Body of pancreas (tissue), 4 donors: ENCODE data around the gene SWT1. TPM values are rescaled to one million over a fixed set of nuclear protein-coding genes. Genes with fewer than 3 reads are reported as not detected.

Experiments
- ATAC-seq: fragments of 150-250 bp; one replicate; pipeline ENCODE4 v1.9.1; 2016
- DNase-seq, 4 donors: peaks; one replicate each; pipeline ENCODE4 v3.0.0-alpha.2; 2019
- H3K27ac ChIP-seq, 4 donors: fragments of 200-600 bp; sonication (generic); 1 replicate in 3 of 4; 2 replicates in 1 of 4; pipeline versions ENCODE4 v1.5.1 to v1.6.1; 2016 to 2019; ENCODE audit warnings: mild to moderate bottlenecking in 1 of 4, mixed read lengths in 1 of 4, moderate library complexity in 1 of 4
- H3K27me3 ChIP-seq, 2 donors: fragments of 200-600 bp; sonication (generic); one replicate each; pipeline ENCODE4 v1.6.0; 2016; ENCODE audit warnings: mild to moderate bottlenecking in 1 of 2
- H3K36me3 ChIP-seq, 2 donors: fragments of 200-600 bp; sonication (generic); replicated peaks in 1 of 2; 2 replicates each; pipeline ENCODE4 v1.5.1; 2016; ENCODE audit warnings: low read depth in 2 of 2; ENCODE audit not compliant: insufficient read depth in 1 of 2
- H3K4me1 ChIP-seq: fragments of 200-600 bp; sonication (generic); one replicate; pipeline ENCODE4 v1.6.0; 2016
- H3K4me3 ChIP-seq, 2 donors: fragments of 200-600 bp; sonication (generic); 1 replicate in 1 of 2; 2 replicates in 1 of 2; pipeline ENCODE4 v1.5.1; 2016 to 2019
- H3K9me3 ChIP-seq, 3 donors: fragments of 200-600 bp; sonication (generic); 1 replicate in 2 of 3; 2 replicates in 1 of 3; pipeline ENCODE4 v1.5.1; 2016
- POLR2A ChIP-seq, 3 donors: fragments of 450-650 bp; IDR thresholded peaks; one replicate each; pipeline ENCODE4 v1.6.1; 2016; ENCODE audit warnings: antibody characterized with exemption in 3 of 3, mild to moderate bottlenecking in 2 of 3
- WGBS, 2 donors: methylation state at CpG; one replicate each; pipeline ENCODE4 v1.1.5; 2017; 5-methylcytosine and 5-hydroxymethylcytosine counted together
- intact Hi-C: fragments of 100-400 bp; cut with DNase I; formaldehyde crosslinking; loops from one replicate; pipeline ENCODE4 v1.15.1; 2023
- total RNA-seq, 2 donors: library from RNA; depleted of rRNA; stranded (reverse); fragments of >200 nt; gene quantifications; one replicate each; pipeline ENCODE4 v1.1.0, GENCODE V29; 2016
- TF ChIP-seq, protein P1 (sequence below), 7 experiments: fragments of 450-650 bp in 4 of 7; fragments of 200-600 bp in 3 of 7; sonication (generic) in 3 of 7; IDR thresholded peaks; one replicate each; pipeline ENCODE4 v1.5.1; 2016 to 2019; ENCODE audit warnings: antibody characterized with exemption in 7 of 7

Gene SWT1
- total RNA-seq, 2 donors from 2014 or later: 7.6 to 13.0 TPM

- Histone ChIP-seq H3K4me3 (no peak overlapping the region), H3K4me1 (no peaks in the 10 kb centered on the region), H3K36me3 (no peaks in the 10 kb centered on the region), H3K9me3 (no peaks in the 10 kb centered on the region), H3K27me3 (no peaks in the 10 kb centered on the region), H3K27ac (no peak overlapping the region)
- ATAC-seq (no peak), DNase-seq (no peak)
- intact Hi-C loops: no loop called here
- no peak for TF ChIP-seq POLR2A (IDR thresholded peaks at IDR 0.05)
- TF ChIP-seq, protein P1, sequence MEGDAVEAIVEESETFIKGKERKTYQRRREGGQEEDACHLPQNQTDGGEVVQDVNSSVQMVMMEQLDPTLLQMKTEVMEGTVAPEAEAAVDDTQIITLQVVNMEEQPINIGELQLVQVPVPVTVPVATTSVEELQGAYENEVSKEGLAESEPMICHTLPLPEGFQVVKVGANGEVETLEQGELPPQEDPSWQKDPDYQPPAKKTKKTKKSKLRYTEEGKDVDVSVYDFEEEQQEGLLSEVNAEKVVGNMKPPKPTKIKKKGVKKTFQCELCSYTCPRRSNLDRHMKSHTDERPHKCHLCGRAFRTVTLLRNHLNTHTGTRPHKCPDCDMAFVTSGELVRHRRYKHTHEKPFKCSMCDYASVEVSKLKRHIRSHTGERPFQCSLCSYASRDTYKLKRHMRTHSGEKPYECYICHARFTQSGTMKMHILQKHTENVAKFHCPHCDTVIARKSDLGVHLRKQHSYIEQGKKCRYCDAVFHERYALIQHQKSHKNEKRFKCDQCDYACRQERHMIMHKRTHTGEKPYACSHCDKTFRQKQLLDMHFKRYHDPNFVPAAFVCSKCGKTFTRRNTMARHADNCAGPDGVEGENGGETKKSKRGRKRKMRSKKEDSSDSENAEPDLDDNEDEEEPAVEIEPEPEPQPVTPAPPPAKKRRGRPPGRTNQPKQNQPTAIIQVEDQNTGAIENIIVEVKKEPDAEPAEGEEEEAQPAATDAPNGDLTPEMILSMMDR (IDR thresholded peaks at IDR 0.05): no peak
- WGBS, 2 donors: 93 to 94% methylated on average over 3 of the region's 3 CpGs
These were observed 131.5 kb downstream of the SWT1 start for GRCh38 chr1:185288435-185288834.

GRCh38 chr1:185289880-185290279 is 132.9 kb downstream of the SWT1 start:
- Histone ChIP-seq H3K27ac (no peak overlapping the region), H3K27me3 (no peaks in the 10 kb centered on the region), H3K36me3 (no peaks in the 10 kb centered on the region), H3K4me3 (no peak overlapping the region), H3K9me3 (no peaks in the 10 kb centered on the region), H3K4me1 (no peaks in the 10 kb centered on the region)
- no peak for ATAC-seq
- no peak for DNase-seq
- intact Hi-C loops: no loop called here
- TF ChIP-seq POLR2A (IDR thresholded peaks at IDR 0.05): no peak
- TF ChIP-seq, protein P1 (IDR thresholded peaks at IDR 0.05): no peak

- ATAC-seq (no peak), DNase-seq (no peak)
- TF ChIP-seq, protein P1 (IDR thresholded peaks at IDR 0.05): no peak
- TF ChIP-seq POLR2A (IDR thresholded peaks at IDR 0.05): no peak
- WGBS, 2 donors: 90 to 93% methylated on average over 1 of the region's 1 CpG
- Histone ChIP-seq H3K4me1 (no peaks in the 10 kb centered on the region), H3K9me3 (no peaks in the 10 kb centered on the region), H3K27ac (no peak overlapping the region), H3K4me3 (no peak overlapping the region), H3K27me3 (no peaks in the 10 kb centered on the region), H3K36me3 (peaks cover 0 to 1% of the 10 kb centered on the region in 2 donors)
- intact Hi-C loops: no loop called here
These were observed 134.2 kb downstream of the SWT1 start for GRCh38 chr1:185291159-185291558.

GRCh38 chr1:185291652-185292051 is 134.7 kb downstream of the SWT1 start:
- DNase-seq (no peak), ATAC-seq (no peak)
- H3K27me3 ChIP-seq: no peaks in the 10 kb centered on the region
- H3K4me3 ChIP-seq: no peak overlapping the region
- TF ChIP-seq, protein P1 (IDR thresholded peaks at IDR 0.05): no peak
- no peak for TF ChIP-seq POLR2A (IDR thresholded peaks at IDR 0.05)
- intact Hi-C loops: no loop called here
- no peaks in the 10 kb centered on the region for H3K9me3 ChIP-seq
- WGBS, 2 donors: 77 to 83% methylated on average over 1 of the region's 1 CpG
- H3K4me1 ChIP-seq: no peaks in the 10 kb centered on the region
- no peak overlapping the region for H3K27ac ChIP-seq
- peaks cover 0 to 6% of the 10 kb centered on the region in 2 donors for H3K36me3 ChIP-seq

DNA sequence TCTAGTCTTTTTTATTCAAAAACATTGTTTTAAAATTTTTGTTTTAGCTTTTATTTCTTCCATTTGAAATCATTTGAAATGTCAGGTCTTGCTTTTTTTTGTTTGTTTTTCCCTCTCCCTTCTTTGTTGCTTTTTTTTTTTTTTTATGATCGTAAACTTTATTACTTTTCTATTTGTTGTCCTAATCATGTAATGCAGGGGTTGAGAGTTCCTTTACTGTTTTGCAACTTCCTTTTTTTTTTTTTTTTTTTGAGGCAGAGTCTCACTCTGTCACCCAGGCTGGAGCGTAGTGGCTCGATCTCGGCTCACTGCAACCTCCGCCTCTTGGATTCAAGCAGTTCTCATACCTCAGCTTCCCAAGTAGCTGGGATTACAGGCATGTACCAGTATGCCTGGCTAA is 135.3 kb downstream of the SWT1 start:
- Histone ChIP-seq H3K9me3 (no peaks in the 10 kb centered on the region), H3K4me3 (no peak overlapping the region), H3K27ac (no peak overlapping the region), H3K36me3 (peaks cover 0 to 6% of the 10 kb centered on the region in 2 donors), H3K27me3 (no peaks in the 10 kb centered on the region), H3K4me1 (no peaks in the 10 kb centered on the region)
- WGBS, 2 donors: 72 to 73% methylated on average over 5 of the region's 5 CpGs
- no peak for TF ChIP-seq POLR2A (IDR thresholded peaks at IDR 0.05)
- DNase-seq (no peak), ATAC-seq (no peak)
- intact Hi-C loops: no loop called here
